Aorta (tissue), 5 donors: ENCODE measurements around the gene KIZ. TPM values are rescaled to one million over a fixed set of nuclear protein-coding genes. Genes with fewer than 3 reads are reported as not detected.
A peak's percentile ranks its signal among the peaks of the same experiment; 100 is the strongest.

Source experiments
- ATAC-seq: fragments of 200-7000 bp; cut with Tn5 transposase; one replicate; pipeline ENCODE4 v1.9.1; 2022; ENCODE audit warnings: moderate library complexity; ENCODE audit not compliant: low FRiP score
- DNase-seq, 2 donors: peaks; one replicate each; pipeline ENCODE4 v3.0.0-alpha.2; 2020
- H3K27ac ChIP-seq, 2 donors: one replicate each; pipeline ENCODE4 v1.5.1; 2013; ENCODE audit warnings: low read length in 2 of 2, mild to moderate bottlenecking in 2 of 2, moderate library complexity in 2 of 2, control low read depth in 1 of 2, inconsistent platforms in 1 of 2, low read depth in 1 of 2
- H3K27me3 ChIP-seq, 2 donors: one replicate each; pipeline ENCODE4 v1.6.1; 2013; ENCODE audit warnings: control low read depth in 1 of 2, low read length in 1 of 2, mild to moderate bottlenecking in 1 of 2, moderate library complexity in 1 of 2; ENCODE audit not compliant: insufficient read depth in 2 of 2, control insufficient read depth in 1 of 2
- H3K36me3 ChIP-seq, 2 donors: one replicate each; pipeline ENCODE4 v1.6.1; 2013; ENCODE audit warnings: control low read depth in 1 of 2, low read length in 1 of 2, mild to moderate bottlenecking in 1 of 2; ENCODE audit not compliant: insufficient read depth in 2 of 2, control insufficient read depth in 1 of 2
- H3K4me1 ChIP-seq, 2 donors: one replicate each; pipeline ENCODE4 v1.6.1; 2013; ENCODE audit warnings: low read length in 2 of 2, control low read depth in 1 of 2, mild to moderate bottlenecking in 1 of 2, moderate library complexity in 1 of 2; ENCODE audit not compliant: insufficient read depth in 2 of 2, control insufficient read depth in 1 of 2
- H3K4me3 ChIP-seq, 2 donors: one replicate each; pipeline ENCODE4 v1.5.1; 2013; ENCODE audit warnings: low read length in 2 of 2, control low read depth in 1 of 2, mild to moderate bottlenecking in 1 of 2
- H3K9me3 ChIP-seq: one replicate; pipeline ENCODE4 v1.6.1; 2013; ENCODE audit warnings: mild to moderate bottlenecking, low read length; ENCODE audit not compliant: control insufficient read depth
- WGBS, 2 donors: extraction: QIAGEN DNeasy Blood & Tissue Kit; methylation state at CpG; one replicate each; pipeline ENCODE4 v1.1.7; 2013; 5-methylcytosine and 5-hydroxymethylcytosine counted together
- intact Hi-C, 2 donors: fragments of 100-400 bp; cut with DNase I; formaldehyde crosslinking; loops; one replicate each; pipeline versions ENCODE4 v1.14.2 to v1.15.0; 2022
- polyA plus RNA-seq, 2 donors: library from polyadenylated mRNA; stranded (reverse); fragments of 200-250 nt; gene quantifications; one replicate each; pipeline ENCODE4 v1.2.3, GENCODE V29; 2013
- total RNA-seq, 2 donors: library from RNA; stranded (reverse); fragmentation: NEBNext Ultra II Directional; extraction: Animal tissue kit (Norgen Biotek cat#: 25700); gene quantifications; one replicate each; pipeline ENCODE4 v1.2.1, GENCODE V29; 2021
- donor health status: healthy with polysubstance abuse.
- donor health status: Bipolar disorder and iron deficiency.
- donor health status: DM: no; HTN: no; CAD: no.
- donor health status: DM: no; HTN: no; CAD: no.
- donor health status: DM: yes; HTN: yes; CAD: no.

KIZ gene
- total and polyA plus RNA-seq, 4 donors: 15.9 to 29.4 (median 22.3) TPM

DNA sequence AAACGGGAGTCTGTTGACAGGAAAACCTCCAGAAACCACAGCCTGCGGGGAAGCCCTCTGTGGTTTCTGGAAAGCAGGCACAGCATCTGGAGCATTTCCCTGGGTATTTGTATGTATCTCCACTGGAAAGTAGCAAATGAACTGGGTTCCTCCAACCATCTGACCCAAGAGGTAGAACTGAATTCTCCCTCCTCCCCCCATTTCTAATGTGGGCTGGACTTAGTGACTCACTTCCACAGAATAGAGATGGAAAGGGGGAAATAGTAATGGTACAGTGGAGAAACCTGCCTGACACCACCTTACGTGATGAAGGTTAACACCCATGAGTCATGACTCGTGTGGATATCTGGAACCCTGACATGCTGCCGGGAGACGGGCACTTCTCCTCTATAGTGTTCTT lies 125.4 kb downstream of the KIZ start:
- no peaks in the 10 kb centered on the region for H3K9me3 ChIP-seq
- 66 to 68% methylated on average over 6 of the region's 6 CpGs for WGBS, 2 donors
- H3K27me3 ChIP-seq: no peaks in the 10 kb centered on the region
- H3K27ac ChIP-seq: no peak overlapping the region
- ATAC-seq: no peak
- no peaks in the 10 kb centered on the region for H3K4me1 ChIP-seq
- no peak overlapping the region for H3K4me3 ChIP-seq
- H3K36me3 ChIP-seq: no peaks in the 10 kb centered on the region
- no peak for DNase-seq
- intact Hi-C loops: no loop called here

DNA sequence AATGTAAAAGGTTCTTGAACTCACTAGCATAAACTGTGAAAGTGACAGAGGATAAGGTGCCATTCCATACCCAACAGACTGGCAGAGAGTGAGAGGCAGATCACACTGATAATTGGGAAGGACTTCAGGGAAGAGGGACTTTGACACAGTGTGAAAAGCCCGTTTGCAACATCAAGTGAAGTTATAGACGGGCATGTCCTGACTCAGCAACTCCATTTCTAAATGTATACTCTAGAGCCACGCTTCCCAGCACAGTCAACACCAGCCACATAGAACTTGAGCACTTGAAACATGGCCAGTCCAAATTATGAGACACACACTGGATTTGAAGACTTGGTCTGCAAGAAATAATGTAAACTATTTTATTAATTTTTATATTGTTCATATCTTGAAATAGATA lies 131.3 kb downstream of the KIZ start:
- H3K36me3 ChIP-seq: no peaks in the 10 kb centered on the region
- intact Hi-C loops: no loop called here
- no peak overlapping the region for H3K4me3 ChIP-seq
- H3K9me3 ChIP-seq: no peaks in the 10 kb centered on the region
- no peak overlapping the region for H3K27ac ChIP-seq
- no peaks in the 10 kb centered on the region for H3K4me1 ChIP-seq
- H3K27me3 ChIP-seq: no peaks in the 10 kb centered on the region
- 64 to 74% methylated on average over 3 of the region's 3 CpGs for WGBS, 2 donors
- DNase-seq: no peak
- no peak for ATAC-seq

DNA sequence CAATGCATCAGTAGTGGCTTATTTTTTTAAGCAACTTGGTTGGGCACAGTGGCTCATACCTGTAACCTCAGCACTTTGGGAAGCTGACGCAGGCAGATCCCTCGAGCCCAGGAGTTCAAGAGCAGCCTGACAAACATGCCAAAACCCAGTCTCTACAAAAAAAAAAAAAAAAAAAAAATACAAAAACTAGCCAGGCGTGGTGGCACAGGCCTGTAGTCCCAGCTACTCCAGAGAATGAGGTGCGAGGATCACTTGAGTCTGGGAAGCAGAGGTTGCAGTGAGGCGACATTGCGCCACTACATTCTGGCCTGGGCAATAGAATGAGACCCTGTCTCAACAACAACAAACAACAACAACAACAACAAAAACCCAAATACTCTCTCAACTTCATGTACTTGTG lies 132.5 kb downstream of the KIZ start:
- 79 to 83% methylated on average over 6 of the region's 6 CpGs for WGBS, 2 donors

DNA sequence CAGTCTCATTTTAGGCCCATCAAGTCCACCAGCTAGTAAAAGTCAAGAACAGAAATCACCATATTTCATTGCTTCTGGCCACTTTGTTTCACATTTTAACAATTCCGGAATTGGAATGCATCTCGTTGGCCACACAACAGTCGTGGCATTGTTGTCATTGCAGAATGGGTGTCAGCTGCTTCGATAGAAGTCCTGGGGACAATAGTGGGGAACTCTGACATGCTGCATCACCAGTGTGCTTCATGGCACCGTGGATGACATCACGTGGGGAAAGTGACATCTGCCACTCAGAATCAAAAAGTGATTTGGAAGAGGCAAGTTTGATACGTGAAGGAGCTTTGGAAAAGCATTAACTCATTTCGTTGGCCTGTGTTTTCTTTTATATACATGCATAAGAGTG lies 133.5 kb downstream of the KIZ start:
- no peak overlapping the region for H3K4me3 ChIP-seq
- H3K27ac ChIP-seq: no peak overlapping the region
- no peaks in the 10 kb centered on the region for H3K9me3 ChIP-seq
- intact Hi-C loops: no loop called here
- ATAC-seq (no peak), DNase-seq (no peak)
- no peaks in the 10 kb centered on the region for H3K27me3 ChIP-seq
- WGBS, 2 donors: 78 to 82% methylated on average over 8 of the region's 8 CpGs
- H3K4me1 ChIP-seq: no peaks in the 10 kb centered on the region
- no peaks in the 10 kb centered on the region for H3K36me3 ChIP-seq

More for the DNA sequence above, 132.5 kb downstream of the KIZ start:
- Histone ChIP-seq H3K36me3 (no peaks in the 10 kb centered on the region), H3K4me1 (no peaks in the 10 kb centered on the region), H3K4me3 (no peak overlapping the region), H3K27ac (no peak overlapping the region), H3K9me3 (no peaks in the 10 kb centered on the region), H3K27me3 (no peaks in the 10 kb centered on the region)
- intact Hi-C loops: no loop called here
- DNase-seq (no peak), ATAC-seq (no peak)

DNA sequence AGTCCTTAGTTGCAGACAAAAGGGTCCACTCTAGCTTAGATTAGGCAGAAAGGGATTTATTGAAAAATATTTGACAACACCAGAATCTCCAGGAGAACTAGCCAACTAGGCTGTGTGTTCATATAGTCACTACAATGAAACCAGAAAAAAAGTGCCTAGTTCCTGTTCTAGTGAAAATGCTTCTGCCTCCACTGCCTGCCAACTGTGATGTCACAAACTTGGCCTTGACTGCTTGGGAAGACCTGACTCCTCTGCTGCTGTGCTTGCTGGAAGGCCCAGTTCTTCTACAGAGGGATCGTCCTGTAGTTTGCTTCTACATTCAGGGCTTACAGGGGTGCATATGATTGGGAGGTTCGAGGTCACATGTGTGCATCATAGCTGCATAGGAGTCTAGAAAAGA lies 136.9 kb downstream of the KIZ start:
- intact Hi-C loops: no loop called here
- no peaks in the 10 kb centered on the region for H3K27me3 ChIP-seq
- WGBS, 2 donors: 70 to 74% methylated on average over 2 of the region's 2 CpGs
- H3K9me3 ChIP-seq: peaks cover 3% of the 10 kb centered on the region
- H3K27ac ChIP-seq: no peak overlapping the region
- no peak overlapping the region for H3K4me3 ChIP-seq
- peak in 1 of 2 donors; percentile 52 for DNase-seq
- ATAC-seq: no peak
- no peaks in the 10 kb centered on the region for H3K36me3 ChIP-seq
- H3K4me1 ChIP-seq: no peaks in the 10 kb centered on the region

DNA sequence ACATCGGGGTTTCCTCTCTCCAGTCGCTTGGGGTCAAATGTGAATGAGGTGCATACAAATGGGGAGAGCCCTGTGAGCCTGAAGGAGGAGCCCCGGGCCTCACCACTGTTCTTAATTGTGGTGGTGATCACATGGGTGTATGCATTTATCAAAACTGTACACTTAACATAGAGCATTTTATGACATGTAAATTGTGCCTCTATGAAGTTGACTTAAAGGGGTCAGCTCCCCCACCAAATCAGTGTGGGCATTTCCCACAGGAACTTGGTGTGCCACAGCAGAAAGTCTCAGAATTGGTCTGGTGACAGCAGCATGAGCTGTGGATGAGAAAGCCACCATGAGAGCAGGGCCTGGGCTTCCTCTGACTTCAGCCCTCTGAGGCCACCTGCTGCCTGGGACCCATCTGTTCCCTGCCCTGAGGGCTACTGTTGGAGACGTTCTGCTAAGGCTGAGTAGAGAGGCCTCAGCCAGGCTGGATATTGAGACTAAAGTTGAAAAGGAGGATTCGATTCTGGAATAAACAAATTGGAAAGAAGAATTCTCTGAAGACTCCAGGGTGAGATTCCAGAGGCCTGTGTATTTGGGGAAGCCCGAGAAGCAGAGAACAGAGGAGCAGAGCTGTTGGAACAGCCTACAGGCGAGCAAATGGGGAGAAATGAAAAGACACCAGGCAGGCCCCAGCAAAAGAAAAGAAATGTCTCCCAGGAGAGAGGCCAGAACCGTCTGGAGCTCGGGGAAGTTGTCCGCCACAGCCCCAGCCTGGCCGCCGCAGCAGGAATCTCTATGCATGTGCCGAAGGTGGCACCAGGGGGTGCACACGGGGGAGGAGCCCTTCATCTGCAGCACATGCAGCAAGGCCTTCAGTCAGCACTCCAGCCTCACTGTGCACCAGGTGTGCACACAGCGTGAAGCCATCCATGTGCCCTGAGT lies 139.6 kb downstream of the KIZ start:
- H3K4me3 ChIP-seq: no peak overlapping the region
- DNase-seq (no peak), ATAC-seq (peak; percentile 28)
- WGBS, 2 donors: 64 to 71% methylated on average over 15 of the region's 15 CpGs
- H3K36me3 ChIP-seq: no peaks in the 10 kb centered on the region
- H3K27me3 ChIP-seq: no peaks in the 10 kb centered on the region
- intact Hi-C loops: no loop called here
- H3K27ac ChIP-seq: no peak overlapping the region
- no peaks in the 10 kb centered on the region for H3K4me1 ChIP-seq
- H3K9me3 ChIP-seq: peaks cover 3% of the 10 kb centered on the region

DNA sequence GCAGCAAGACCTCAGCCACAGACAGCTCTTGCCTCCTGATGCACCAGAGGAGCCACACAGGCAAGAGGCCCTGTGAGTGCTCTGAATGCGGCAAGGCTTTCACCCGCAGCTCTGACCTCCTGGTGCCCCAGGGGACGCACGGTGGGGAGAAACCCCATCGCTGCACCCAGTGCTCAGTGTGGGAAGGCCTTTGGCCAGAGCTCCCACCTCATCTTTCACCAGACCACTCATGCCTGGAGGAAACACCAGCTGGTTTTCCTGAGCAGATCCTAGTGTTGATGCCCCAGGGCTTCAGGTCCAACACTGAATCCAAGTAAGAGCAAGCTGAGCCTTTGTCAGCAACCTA lies 140.3 kb downstream of the KIZ start:
- 86 to 87% methylated on average over 5 of the region's 5 CpGs for WGBS, 2 donors
- DNase-seq: no peak
- no peaks in the 10 kb centered on the region for H3K4me1 ChIP-seq
- no peak for ATAC-seq
- H3K4me3 ChIP-seq: no peak overlapping the region
- H3K27ac ChIP-seq: no peak overlapping the region
- H3K27me3 ChIP-seq: no peaks in the 10 kb centered on the region
- peaks cover 3% of the 10 kb centered on the region for H3K9me3 ChIP-seq
- H3K36me3 ChIP-seq: no peaks in the 10 kb centered on the region
- intact Hi-C loops: no loop called here

DNA sequence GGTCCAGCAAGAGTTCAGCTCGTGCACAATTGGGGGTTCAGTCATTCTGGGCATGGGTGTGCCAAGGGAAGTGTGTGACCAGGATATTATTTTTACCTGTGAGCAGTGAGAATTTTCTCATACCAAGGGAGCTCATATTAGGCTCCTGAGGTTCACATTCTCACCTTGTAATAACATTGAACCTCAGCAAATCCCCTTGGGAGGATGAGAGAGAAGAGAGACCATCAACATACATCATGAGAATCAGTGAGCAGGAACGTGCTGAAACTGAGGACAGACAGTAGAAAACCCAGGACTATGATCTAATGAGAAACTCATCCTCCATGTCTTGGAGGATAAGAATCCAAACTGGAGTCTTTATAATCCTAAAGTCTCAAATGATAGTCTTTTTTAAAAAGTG lies 143.9 kb downstream of the KIZ start:
- Histone ChIP-seq H3K4me3 (no peak overlapping the region), H3K9me3 (peaks cover 8% of the 10 kb centered on the region), H3K27me3 (no peaks in the 10 kb centered on the region), H3K36me3 (no peaks in the 10 kb centered on the region), H3K27ac (no peak overlapping the region), H3K4me1 (no peaks in the 10 kb centered on the region)
- intact Hi-C loops: no loop called here
- 54 to 58% methylated on average over 2 of the region's 2 CpGs for WGBS, 2 donors
- ATAC-seq (no peak), DNase-seq (no peak)

DNA sequence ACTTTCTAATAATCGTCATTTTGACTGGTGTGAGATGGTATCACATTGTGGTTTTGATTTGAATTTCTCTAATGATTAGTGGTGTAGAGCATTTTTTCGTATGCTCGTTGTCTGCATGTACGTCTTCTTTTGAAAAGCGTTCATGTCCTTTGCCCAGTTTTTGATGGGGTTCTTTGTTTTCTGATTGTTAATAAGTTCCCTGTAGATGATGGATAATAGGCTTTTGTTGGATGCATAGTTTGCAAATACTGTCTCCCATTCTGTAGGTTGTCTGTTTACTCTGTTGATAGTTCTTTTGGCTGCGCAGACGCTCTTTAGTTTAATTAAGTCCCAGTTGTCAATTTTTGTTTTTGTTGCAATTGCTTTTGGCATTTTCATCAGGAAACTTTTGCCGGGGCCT lies 144.9 kb downstream of the KIZ start:
- WGBS, 2 donors: 83% methylated on average over 8 of the region's 8 CpGs
- Histone ChIP-seq H3K4me1 (no peaks in the 10 kb centered on the region), H3K27me3 (no peaks in the 10 kb centered on the region), H3K27ac (no peak overlapping the region), H3K4me3 (no peak overlapping the region), H3K9me3 (peaks cover 8% of the 10 kb centered on the region), H3K36me3 (no peaks in the 10 kb centered on the region)
- ATAC-seq: no peak
- intact Hi-C loops: no loop called here
- DNase-seq: no peak
